GM13977 (cell line): ENCODE results near the gene CDIP1.

Experiments used
- DNase-seq: peaks from one replicate; pipeline ENCODE4 v3.0.0; 2012; ENCODE audit warnings: low spot score
- CTCF ChIP-seq: IDR thresholded peaks from 2 replicates; pipeline ENCODE4 v1.5.1; 2012; ENCODE audit warnings: mild to moderate bottlenecking, control low read depth; ENCODE audit not compliant: insufficient read depth; ENCODE audit errors: extremely low read depth, missing control alignments
- in situ Hi-C: fragments of 300-500 bp; cut with MboI; formaldehyde crosslinking; loops from one replicate; pipeline ENCODE4 v1.12.0; 2022; ENCODE audit warnings: low sequenced_read_pairs, low pct_unique_long_range_greater_than_20kb, mixed read lengths, inconsistent platforms; ENCODE audit not compliant: unreplicated experiment

Gene CDIP1

DNA sequence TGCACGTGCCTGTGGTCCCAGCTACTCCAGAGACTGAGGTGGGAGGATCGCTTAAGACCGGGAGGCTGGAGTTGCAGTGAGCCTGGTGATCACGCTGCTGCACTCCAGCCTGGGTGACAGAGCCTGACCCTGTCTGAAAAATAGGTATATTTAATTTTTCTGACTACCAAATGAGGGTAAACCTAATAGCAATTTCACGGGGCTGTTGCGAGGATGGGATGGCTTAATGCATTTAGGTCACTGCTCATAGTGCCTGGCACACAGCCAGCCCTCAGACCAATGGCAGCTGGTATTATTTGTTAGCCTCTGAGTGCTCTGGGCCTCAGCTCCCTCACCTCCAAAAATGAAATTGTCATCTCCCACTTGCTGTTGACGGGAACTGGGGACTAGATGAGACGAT, 5.9 kb upstream of the CDIP1 start:
- in situ Hi-C loops: no loop called here
- no peak for DNase-seq
- TF ChIP-seq CTCF: no peak

DNA sequence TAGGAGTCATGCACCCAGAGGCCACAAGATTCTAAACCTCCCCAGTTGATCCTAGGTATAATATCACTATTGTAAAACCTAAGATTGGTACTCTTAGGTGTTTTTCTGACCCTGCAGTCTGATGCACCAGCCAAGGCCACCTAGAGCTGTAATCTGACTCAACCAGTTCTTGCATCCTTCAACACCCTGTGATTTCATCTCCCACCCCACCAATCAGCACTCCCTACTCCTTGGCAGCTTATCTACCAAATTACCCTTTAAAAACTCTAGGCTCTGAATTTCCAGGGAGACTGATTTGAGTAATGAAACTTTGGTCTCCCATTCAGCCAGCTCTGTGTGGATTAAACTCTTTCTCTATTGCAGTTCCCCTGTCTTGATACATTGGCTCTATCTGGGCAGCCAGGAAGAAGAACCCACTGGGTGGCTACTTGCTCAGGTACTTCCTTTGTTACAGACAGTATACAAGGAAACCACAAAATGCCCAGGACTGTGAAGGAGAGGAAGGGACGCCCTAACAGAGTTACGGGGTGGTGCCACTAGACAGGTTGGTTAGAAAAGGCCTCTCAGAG, 1.2 kb upstream of the CDIP1 start:
- DNase-seq: no peak
- in situ Hi-C loops: no loop called here
- no peak for TF ChIP-seq CTCF

GRCh38 chr16:4537376-4538343, 913 bp downstream of the CDIP1 start:
- DNase-seq: no peak
- no peak for TF ChIP-seq CTCF
- in situ Hi-C loops: no loop called here

DNA sequence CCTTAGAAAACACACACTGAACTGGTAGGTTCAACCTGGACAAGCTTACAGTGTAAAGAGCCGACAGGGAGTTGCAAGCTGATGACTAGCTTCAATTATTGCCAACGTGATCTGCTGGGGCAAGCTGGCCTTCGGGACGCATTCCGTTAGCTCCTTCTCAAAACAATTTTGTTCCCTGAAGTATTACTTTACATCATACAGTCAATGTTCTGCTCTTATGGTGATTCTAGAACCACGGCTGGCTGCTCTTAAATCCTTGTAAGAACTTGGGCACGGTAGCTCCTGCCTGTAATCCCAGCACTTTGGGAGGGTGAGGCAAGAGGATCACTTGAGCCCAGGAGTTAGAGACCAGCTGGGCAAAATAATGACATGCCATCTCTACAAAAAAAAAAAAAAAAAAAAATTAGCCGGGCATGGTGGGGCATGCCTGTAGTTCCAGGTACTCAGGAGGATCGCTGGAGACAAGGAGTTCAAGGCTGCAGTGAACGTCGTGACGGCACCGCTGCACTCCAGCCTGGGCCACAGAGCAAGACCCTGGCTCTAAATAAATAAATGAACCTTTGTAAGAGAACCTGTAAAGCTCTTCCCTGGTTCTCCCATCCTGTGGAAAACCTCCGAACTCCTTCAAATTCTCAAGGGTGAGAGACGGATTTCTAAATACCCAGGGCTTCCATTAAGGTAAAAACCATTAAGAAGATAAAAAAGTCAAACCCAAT, 2.0 kb downstream of the CDIP1 start:
- in situ Hi-C loops: no loop called here
- DNase-seq: no peak
- TF ChIP-seq CTCF: no peak

- DNase-seq: no peak
- in situ Hi-C loops: no loop called here
- no peak for TF ChIP-seq CTCF
These were observed 2.9 kb downstream of the CDIP1 start for GRCh38 chr16:4535627-4536108.

DNA sequence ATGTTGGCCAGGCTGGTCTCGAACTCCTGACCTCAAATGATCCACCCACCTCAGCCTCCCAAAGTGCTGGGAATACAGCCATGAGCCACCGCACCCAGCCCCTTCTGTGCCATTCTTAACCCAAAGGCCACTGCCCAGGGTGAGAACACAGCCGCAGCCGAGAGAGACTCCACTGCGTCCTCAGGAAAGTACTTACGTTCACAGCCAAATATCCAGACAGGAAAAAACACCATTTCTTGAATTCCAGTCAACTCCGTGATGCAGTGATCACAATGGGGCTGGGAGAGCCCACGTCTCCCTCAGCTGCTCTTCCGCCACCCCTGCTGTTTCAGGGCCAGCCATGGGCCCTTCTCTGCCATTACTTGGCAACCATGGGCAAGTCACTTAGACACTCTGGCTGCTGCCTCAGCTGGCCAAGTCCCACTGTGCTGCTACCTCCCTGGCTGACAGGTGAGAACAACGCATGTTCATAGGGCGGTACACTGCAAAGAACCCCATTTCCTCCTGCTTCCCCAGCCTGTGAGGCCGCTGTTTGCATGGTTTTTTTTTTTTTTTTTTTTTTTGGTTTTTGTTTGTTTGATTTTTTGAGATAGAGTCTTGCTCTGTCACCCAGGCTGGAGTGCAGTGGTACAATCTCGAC, 4.3 kb downstream of the CDIP1 start:
- no peak for TF ChIP-seq CTCF
- in situ Hi-C loops: no loop called here
- no peak for DNase-seq
